ENCODE data around the gene RHCE.
"Not testable (repeated sequence)": the region's sequence is repeated elsewhere in the genome, so short reads cannot be mapped to it uniquely, and the experiment has no call there.

Gene RHCE

GRCh38 chr1:25312806-25313470, 107.7 kb downstream of the RHCE start:
- H4K8ac ChIP-seq (ENCODE audit: low read depth, low read length); H3K18ac ChIP-seq (ENCODE audit: low read length); H2BK12ac ChIP-seq (ENCODE audit: low read length); DNase-seq (ENCODE audit: low spot score); H3K14ac ChIP-seq (ENCODE audit: low read length); H4K91ac ChIP-seq (ENCODE audit: low read depth, low read length, poor library complexity); H2BK120ac ChIP-seq (ENCODE audit: low read depth, low read length); H3K9me3 ChIP-seq (replicated peaks in 1 of 2; ENCODE audit: control insufficient read depth in 2 of 2, insufficient read depth in 1 of 2, low read depth in 1 of 2, low read length in 2 of 2); H2BK15ac ChIP-seq (ENCODE audit: low read length); H2AFZ ChIP-seq (ENCODE audit: low read length); H3K23ac ChIP-seq (ENCODE audit: low read depth, low read length, poor library complexity); H3K79me1 ChIP-seq (ENCODE audit: low read depth, low read length); H3K4ac ChIP-seq (ENCODE audit: low read length); H3K4me1 ChIP-seq (ENCODE audit: control insufficient read depth in 2 of 2, insufficient read depth in 1 of 2, low read depth in 1 of 2, low read length in 2 of 2); H2AK5ac ChIP-seq (ENCODE audit: low read depth, low read length); H3K27ac ChIP-seq (replicated peaks; ENCODE audit: low read length); H3K9ac ChIP-seq (ENCODE audit: low read depth, low read length, poor library complexity); H3K36me3 ChIP-seq (replicated peaks in 1 of 2; ENCODE audit: control insufficient read depth in 2 of 2, insufficient read depth in 2 of 2, low read length in 2 of 2); H3K4me3 ChIP-seq (ENCODE audit: low read length in 2 of 2); H3K27me3 ChIP-seq (ENCODE audit: control insufficient read depth in 3 of 3, insufficient read depth in 3 of 3, low read depth in 1 of 3, low read length in 3 of 3); H2BK5ac ChIP-seq (ENCODE audit: low read length); H3K4me2 ChIP-seq (ENCODE audit: insufficient read depth, low read length, poor library complexity, severe bottlenecking): not testable (repeated sequence)

Measured in neuronal stem cell (in vitro differentiated cells).